GM12878 (cell line): ENCODE results near the gene ADK.

Experiments used
- CREM ChIP-seq: IDR thresholded peaks from 2 replicates; pipeline ENCODE4 v1.6.1; 2014; ENCODE audit warnings: antibody characterized with exemption, low read depth
- EGR1 ChIP-seq, 2 experiments: IDR thresholded peaks; 1 replicate in 1 of 2; 2 replicates in 1 of 2; pipeline ENCODE4 v1.6.1; 2011 to 2012; ENCODE audit warnings: low read depth in 2 of 2, low read length in 2 of 2, borderline replicate concordance in 1 of 2, mild to moderate bottlenecking in 1 of 2, moderate library complexity in 1 of 2
- EZH2 ChIP-seq: IDR thresholded peaks from 2 replicates; pipeline ENCODE4 v1.6.1; 2012; ENCODE audit warnings: low read depth, mild to moderate bottlenecking, control low read depth, inconsistent platforms, low read length, borderline replicate concordance; ENCODE audit not compliant: control insufficient read depth
- FOXM1 ChIP-seq: IDR thresholded peaks from 2 replicates; pipeline ENCODE4 v1.6.1; 2012; ENCODE audit warnings: low read depth, mild to moderate bottlenecking, inconsistent platforms, low read length, moderate library complexity
- GABPA ChIP-seq: IDR thresholded peaks from 2 replicates; pipeline ENCODE4 v1.6.1; 2014; ENCODE audit warnings: antibody characterized with exemption, low read depth, mild to moderate bottlenecking, inconsistent platforms
- MTA3 ChIP-seq: IDR thresholded peaks from 2 replicates; pipeline ENCODE4 v1.6.1; 2012; ENCODE audit warnings: low read length, inconsistent platforms, borderline replicate concordance
- PAX8 ChIP-seq: fragments of 450-650 bp; IDR thresholded peaks from 2 replicates; pipeline ENCODE4 v1.6.1; 2017; ENCODE audit warnings: mild to moderate bottlenecking, moderate library complexity
- POLR2A ChIP-seq: IDR thresholded peaks from 2 replicates; pipeline ENCODE4 v1.6.1; 2011; ENCODE audit warnings: low read depth, mild to moderate bottlenecking, low read length
- SMAD1 ChIP-seq: fragments of 450-650 bp; IDR thresholded peaks from 2 replicates; pipeline ENCODE4 v1.6.1; 2018; ENCODE audit warnings: mild to moderate bottlenecking, low read depth; ENCODE audit not compliant: partially characterized antibody
- TF ChIP-seq, protein P1 (sequence below), 3 experiments: IDR thresholded peaks in 2 of 3; conservative IDR thresholded peaks in 1 of 3; 2 replicates each; pipeline ENCODE4 v1.5.1; 2011; ENCODE audit warnings: low read depth in 3 of 3, low read length in 3 of 3, mild to moderate bottlenecking in 3 of 3, control low read depth in 2 of 3, moderate library complexity in 2 of 3, inconsistent platforms in 1 of 3, mixed read lengths in 1 of 3; ENCODE audit not compliant: control insufficient read depth in 2 of 3, insufficient read depth in 1 of 3; ENCODE audit errors: extremely low read depth in 1 of 3
- TF ChIP-seq, protein P2 (sequence below): IDR thresholded peaks from 2 replicates; pipeline ENCODE4 v1.6.1; 2011; ENCODE audit warnings: mild to moderate bottlenecking, low read depth, low read length, moderate library complexity; ENCODE audit not compliant: insufficient replicate concordance
- TF ChIP-seq, protein P3 (sequence below): IDR thresholded peaks from 2 replicates; pipeline ENCODE4 v1.6.1; 2012; ENCODE audit warnings: low read depth, low read length, improper control_type of control experiment

DNA sequence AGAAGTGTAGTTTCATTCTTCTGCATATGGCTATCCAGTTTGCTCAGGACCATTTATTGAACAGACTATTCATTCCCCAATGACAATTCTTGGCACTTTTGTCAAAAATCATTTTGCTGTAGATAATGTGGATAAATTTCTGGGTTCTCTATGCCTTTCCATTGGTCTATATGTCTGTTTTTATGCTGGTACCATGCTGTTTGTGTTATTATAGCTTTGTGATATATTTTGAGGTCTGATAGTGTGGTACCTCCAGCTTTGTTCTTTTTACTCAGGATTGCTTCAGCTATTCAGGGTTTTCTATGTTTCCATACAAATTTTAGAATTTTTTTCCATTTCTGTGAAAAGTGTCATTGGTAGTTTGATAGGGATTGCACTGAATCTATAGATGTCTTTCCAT, 360.0 kb downstream of the ADK start:
- TF ChIP-seq EZH2 = no peak
- TF ChIP-seq, protein P1, sequence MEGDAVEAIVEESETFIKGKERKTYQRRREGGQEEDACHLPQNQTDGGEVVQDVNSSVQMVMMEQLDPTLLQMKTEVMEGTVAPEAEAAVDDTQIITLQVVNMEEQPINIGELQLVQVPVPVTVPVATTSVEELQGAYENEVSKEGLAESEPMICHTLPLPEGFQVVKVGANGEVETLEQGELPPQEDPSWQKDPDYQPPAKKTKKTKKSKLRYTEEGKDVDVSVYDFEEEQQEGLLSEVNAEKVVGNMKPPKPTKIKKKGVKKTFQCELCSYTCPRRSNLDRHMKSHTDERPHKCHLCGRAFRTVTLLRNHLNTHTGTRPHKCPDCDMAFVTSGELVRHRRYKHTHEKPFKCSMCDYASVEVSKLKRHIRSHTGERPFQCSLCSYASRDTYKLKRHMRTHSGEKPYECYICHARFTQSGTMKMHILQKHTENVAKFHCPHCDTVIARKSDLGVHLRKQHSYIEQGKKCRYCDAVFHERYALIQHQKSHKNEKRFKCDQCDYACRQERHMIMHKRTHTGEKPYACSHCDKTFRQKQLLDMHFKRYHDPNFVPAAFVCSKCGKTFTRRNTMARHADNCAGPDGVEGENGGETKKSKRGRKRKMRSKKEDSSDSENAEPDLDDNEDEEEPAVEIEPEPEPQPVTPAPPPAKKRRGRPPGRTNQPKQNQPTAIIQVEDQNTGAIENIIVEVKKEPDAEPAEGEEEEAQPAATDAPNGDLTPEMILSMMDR (IDR thresholded peaks at IDR 0.05 in 2 of 3, conservative IDR thresholded peaks at IDR 0.05 in 1 of 3; ENCODE audit: control insufficient read depth in 2 of 3, extremely low read depth in 1 of 3, insufficient read depth in 1 of 3, low read depth in 3 of 3, low read length in 3 of 3) = no peak
- no peak for TF ChIP-seq POLR2A
- TF ChIP-seq, protein P2, sequence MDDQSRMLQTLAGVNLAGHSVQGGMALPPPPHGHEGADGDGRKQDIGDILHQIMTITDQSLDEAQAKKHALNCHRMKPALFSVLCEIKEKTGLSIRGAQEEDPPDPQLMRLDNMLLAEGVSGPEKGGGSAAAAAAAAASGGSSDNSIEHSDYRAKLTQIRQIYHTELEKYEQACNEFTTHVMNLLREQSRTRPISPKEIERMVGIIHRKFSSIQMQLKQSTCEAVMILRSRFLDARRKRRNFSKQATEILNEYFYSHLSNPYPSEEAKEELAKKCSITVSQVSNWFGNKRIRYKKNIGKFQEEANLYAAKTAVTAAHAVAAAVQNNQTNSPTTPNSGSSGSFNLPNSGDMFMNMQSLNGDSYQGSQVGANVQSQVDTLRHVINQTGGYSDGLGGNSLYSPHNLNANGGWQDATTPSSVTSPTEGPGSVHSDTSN = no peak
- TF ChIP-seq FOXM1 = no peak
- TF ChIP-seq, protein P3, sequence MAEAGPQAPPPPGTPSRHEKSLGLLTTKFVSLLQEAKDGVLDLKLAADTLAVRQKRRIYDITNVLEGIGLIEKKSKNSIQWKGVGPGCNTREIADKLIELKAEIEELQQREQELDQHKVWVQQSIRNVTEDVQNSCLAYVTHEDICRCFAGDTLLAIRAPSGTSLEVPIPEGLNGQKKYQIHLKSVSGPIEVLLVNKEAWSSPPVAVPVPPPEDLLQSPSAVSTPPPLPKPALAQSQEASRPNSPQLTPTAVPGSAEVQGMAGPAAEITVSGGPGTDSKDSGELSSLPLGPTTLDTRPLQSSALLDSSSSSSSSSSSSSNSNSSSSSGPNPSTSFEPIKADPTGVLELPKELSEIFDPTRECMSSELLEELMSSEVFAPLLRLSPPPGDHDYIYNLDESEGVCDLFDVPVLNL = no peak
- TF ChIP-seq GABPA = no peak
- no peak for TF ChIP-seq SMAD1
- TF ChIP-seq EGR1 (IDR thresholded peaks at IDR 0.05; ENCODE audit: borderline replicate concordance in 1 of 2, low read depth in 2 of 2, low read length in 2 of 2) = no peak
- no peak for TF ChIP-seq MTA3
- TF ChIP-seq CREM = no peak
- no peak for TF ChIP-seq PAX8
